GM06990 (cell line): ENCODE data around the gene FTO.

Source experiments
- DNase-seq: peaks from one replicate; pipeline ENCODE4 v3.0.0-alpha.2; 2011; ENCODE audit not compliant: insufficient read length; ENCODE audit errors: extremely low read depth
- H3K27me3 ChIP-seq: replicated peaks from 2 replicates; pipeline ENCODE4 v1.6.0; 2011; ENCODE audit warnings: low read length; ENCODE audit not compliant: control insufficient read depth, insufficient read depth
- H3K36me3 ChIP-seq: 2 replicates; pipeline ENCODE4 v1.5.1; 2011; ENCODE audit warnings: low read length; ENCODE audit not compliant: control insufficient read depth, insufficient read depth
- H3K4me3 ChIP-seq: replicated peaks from 2 replicates; pipeline ENCODE4 v1.5.1; 2011; ENCODE audit warnings: low read depth, mild to moderate bottlenecking, control low read depth, low read length
- TF ChIP-seq, protein P1 (sequence below): IDR thresholded peaks from 2 replicates; pipeline ENCODE4 v1.5.1; 2011; ENCODE audit warnings: low read length, control low read depth, mild to moderate bottlenecking, inconsistent platforms; ENCODE audit not compliant: insufficient read depth, poor library complexity, severe bottlenecking

The FTO gene

DNA sequence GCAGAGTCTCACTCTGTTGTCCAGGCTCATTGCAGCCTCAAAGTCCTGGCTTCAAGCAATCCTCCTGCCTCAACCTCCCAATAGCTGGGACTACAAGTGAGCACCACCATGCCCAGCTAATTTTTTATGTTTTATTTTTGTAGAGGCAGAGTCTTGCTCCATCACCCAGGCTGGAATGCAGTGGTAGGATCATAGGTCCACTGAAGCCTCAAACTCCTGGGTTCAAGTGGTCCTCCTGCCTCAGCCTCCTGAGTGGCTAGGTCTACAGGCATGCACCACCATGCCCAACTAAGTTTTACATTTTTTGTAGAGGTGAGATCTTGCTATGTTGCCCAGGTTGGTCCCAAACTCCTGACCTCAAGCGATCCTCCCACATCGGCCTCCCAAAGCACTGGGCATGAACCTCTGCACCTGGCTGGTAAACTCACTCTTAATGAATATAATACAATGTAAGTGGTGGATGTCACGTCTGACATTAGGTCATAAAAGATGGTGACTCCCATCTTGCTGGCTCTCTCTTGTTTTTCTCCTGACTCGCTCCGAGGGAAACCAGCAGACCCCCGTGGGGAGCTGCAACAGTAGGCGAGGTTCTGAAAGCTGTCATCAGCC is 456.4 kb downstream of the FTO start:
- no peaks in the 10 kb centered on the region for H3K36me3 ChIP-seq
- H3K4me3 ChIP-seq: no peak overlapping the region
- no peak for DNase-seq
- TF ChIP-seq, protein P1, sequence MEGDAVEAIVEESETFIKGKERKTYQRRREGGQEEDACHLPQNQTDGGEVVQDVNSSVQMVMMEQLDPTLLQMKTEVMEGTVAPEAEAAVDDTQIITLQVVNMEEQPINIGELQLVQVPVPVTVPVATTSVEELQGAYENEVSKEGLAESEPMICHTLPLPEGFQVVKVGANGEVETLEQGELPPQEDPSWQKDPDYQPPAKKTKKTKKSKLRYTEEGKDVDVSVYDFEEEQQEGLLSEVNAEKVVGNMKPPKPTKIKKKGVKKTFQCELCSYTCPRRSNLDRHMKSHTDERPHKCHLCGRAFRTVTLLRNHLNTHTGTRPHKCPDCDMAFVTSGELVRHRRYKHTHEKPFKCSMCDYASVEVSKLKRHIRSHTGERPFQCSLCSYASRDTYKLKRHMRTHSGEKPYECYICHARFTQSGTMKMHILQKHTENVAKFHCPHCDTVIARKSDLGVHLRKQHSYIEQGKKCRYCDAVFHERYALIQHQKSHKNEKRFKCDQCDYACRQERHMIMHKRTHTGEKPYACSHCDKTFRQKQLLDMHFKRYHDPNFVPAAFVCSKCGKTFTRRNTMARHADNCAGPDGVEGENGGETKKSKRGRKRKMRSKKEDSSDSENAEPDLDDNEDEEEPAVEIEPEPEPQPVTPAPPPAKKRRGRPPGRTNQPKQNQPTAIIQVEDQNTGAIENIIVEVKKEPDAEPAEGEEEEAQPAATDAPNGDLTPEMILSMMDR: no peak
- H3K27me3 ChIP-seq: no peaks in the 10 kb centered on the region

DNA sequence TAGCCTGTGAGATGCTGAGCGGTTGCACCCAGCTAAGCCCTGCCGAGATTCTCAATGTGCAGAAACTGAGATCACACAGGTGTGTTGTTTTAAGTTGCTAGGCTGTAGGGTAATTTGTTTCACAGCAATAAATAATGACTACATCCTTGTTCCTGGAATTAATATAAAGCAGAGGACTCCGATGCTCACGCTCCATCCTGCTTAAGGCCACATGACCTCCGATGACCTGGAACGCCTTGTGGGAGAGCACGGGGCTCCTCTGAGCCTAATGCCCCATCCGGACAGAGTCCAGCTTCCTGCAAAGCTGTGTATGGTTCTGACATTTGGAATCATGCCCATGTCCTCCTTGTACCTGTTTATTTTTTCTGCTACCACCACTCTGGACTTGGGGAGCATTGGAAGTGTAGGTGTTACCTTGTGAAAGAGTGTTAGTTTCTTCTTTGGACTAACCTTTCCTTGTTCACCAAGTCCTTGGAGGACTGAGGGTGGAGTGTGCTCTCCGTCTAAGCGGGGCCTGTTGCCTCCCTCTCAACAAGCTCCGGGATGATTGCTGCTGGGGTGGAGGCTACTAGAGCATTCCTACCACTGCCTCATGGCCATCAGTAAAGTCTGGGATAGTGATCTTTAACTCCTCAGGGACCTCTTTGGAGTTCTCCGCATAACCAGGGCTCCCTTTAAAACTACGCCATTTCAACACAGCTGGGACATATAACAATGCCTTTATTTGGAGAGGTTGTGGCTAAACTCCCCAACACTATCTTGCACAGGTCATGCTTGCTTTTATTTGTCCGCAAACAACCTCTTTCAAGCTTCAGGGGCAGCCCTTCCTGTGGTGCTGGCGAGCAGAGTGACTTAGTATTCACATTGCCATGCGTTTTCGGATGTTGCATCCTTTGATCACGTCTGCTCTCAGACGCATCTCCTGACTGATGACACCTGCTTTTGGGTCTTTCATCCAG is 457.3 kb downstream of the FTO start:
- Histone ChIP-seq H3K36me3 (no peaks in the 10 kb centered on the region), H3K27me3 (no peaks in the 10 kb centered on the region), H3K4me3 (no peak overlapping the region)
- no peak for DNase-seq
- TF ChIP-seq, protein P1: no peak

DNA sequence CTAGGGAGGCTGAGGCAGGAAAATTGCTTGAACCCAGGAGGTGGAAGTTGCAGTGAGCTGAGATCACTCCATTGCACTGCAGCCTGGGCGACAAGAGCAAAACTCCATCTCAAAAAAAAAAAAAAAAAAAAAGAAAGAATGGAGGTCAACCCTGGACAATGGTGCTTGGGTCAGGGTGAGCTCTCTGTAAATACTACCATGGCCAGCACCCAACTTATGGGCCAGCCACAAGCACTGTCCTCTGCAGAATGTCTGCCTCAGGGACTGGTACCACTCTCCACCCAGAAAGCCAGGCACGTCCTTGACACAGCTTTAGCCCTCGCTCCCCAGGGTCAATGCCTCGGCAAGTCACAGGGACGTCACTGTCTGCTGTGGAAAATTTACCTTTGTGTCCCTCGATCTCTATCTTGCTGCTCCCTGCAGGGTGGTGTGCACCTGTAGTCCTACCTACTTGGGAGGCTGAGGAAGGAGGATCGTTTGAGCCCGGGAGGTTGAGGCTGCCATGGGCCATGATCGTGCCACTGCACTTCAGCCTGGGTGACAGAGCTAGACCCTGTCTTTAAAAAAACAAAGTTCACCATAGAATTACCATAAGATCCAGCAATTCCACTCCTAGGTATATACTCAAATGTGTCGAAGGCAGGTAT is 459.4 kb downstream of the FTO start:
- DNase-seq: no peak
- H3K27me3 ChIP-seq: no peaks in the 10 kb centered on the region
- no peaks in the 10 kb centered on the region for H3K36me3 ChIP-seq
- H3K4me3 ChIP-seq: no peak overlapping the region
- TF ChIP-seq, protein P1: no peak

DNA sequence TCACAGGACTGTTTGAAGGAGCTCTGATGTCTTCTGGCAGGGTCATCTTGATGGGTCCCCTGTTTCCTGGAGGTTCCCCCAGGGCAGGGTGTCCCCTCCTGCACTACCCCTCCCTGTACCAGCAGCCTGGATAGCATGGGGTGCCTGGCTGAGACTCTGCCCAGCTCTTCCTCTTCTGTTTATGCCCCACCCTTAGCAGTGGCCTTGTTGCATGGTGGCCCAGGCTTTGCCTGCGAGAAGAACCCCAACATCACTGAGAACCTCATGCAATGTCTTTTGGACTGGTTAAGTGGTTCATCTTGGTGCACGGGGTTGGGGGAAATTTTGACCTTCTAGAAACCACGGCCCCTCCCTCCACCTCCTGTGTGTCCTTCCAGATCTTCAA is 460.8 kb downstream of the FTO start:
- no peak overlapping the region for H3K4me3 ChIP-seq
- no peaks in the 10 kb centered on the region for H3K36me3 ChIP-seq
- no peaks in the 10 kb centered on the region for H3K27me3 ChIP-seq
- TF ChIP-seq, protein P1: no peak
- no peak for DNase-seq

DNA sequence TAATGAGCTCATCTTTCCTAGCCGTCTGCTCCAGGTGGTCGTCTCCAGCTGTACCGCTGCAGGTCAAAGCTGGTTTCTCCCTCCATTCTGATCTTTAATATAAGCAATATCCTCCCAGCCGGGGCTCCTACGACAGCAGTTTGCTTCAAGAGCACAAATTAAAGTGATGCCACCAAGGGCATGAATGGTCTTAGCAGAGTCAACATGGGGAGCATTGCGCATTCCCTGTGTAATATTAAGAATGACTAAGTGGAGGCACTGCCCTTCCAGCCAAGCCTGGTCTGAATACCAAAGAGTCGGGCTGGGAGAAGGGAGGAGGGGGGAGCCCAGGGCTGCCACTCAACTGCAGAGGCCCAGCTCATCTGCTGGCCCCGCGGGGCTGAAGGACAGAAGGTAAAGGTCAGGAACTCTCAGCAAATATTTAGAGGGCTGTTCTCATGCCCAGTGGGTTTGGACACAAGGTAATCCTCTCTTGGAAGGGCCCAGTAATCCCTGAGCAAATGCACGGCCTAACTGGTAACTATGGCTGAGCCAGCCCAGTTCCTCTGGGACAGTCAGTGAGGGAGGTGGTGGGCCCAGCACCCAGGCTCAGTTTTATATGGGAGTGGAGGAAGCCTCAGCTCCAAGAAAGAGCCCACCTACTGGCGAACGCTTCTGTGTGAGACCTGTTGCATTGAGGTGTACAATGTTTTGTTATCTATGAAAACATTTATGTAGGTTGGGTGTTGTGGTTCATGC is 461.4 kb downstream of the FTO start:
- Histone ChIP-seq H3K27me3 (no peaks in the 10 kb centered on the region), H3K4me3 (no peak overlapping the region), H3K36me3 (no peaks in the 10 kb centered on the region)
- no peak for DNase-seq
- TF ChIP-seq, protein P1: no peak
